GM19395 (cell line): ENCODE measurements around the gene EN1.

ENCODE experiments used
- ATAC-seq: cut with Tn5 transposase; IDR thresholded peaks from one replicate; pipeline ENCODE4 v1.9.1; 2021; ENCODE audit warnings: mild to moderate bottlenecking, moderate library complexity; ENCODE audit not compliant: unreplicated experiment

The EN1 gene

GRCh38 chr2:118822572-118822971 lies 24.9 kb downstream of the EN1 start:
- no peak for ATAC-seq

GRCh38 chr2:118822015-118822414 lies 25.4 kb downstream of the EN1 start:
- no peak for ATAC-seq

- no peak for ATAC-seq
These were observed 30.0 kb downstream of the EN1 start for GRCh38 chr2:118817469-118817868.

- no peak for ATAC-seq
These were observed 30.8 kb downstream of the EN1 start for GRCh38 chr2:118816669-118817068.

GRCh38 chr2:118815731-118816130 lies 31.7 kb downstream of the EN1 start:
- no peak for ATAC-seq

- ATAC-seq, result no peak
These were observed 32.1 kb downstream of the EN1 start for GRCh38 chr2:118815314-118815713.

- ATAC-seq, result no peak
These were observed 33.1 kb downstream of the EN1 start for GRCh38 chr2:118814368-118814767.

GRCh38 chr2:118813601-118814339 lies 33.7 kb downstream of the EN1 start:
- no peak for ATAC-seq

- no peak for ATAC-seq
These were observed 34.3 kb downstream of the EN1 start for GRCh38 chr2:118813111-118813510.

GRCh38 chr2:118812552-118812951 lies 34.9 kb downstream of the EN1 start:
- ATAC-seq, result no peak

GRCh38 chr2:118811514-118812115 lies 35.8 kb downstream of the EN1 start:
- ATAC-seq, result no peak

- no peak for ATAC-seq
These were observed 36.7 kb downstream of the EN1 start for GRCh38 chr2:118810766-118811165.

- ATAC-seq, result no peak
These were observed 39.0 kb downstream of the EN1 start for GRCh38 chr2:118808429-118808809.

GRCh38 chr2:118807668-118808428 lies 39.6 kb downstream of the EN1 start:
- ATAC-seq, result no peak

- ATAC-seq, result no peak
These were observed 40.4 kb downstream of the EN1 start for GRCh38 chr2:118806797-118807667.

- ATAC-seq, result no peak
These were observed 42.3 kb downstream of the EN1 start for GRCh38 chr2:118805064-118805690.

- ATAC-seq, result no peak
These were observed 44.4 kb downstream of the EN1 start for GRCh38 chr2:118803012-118803411.

- ATAC-seq, result no peak
These were observed 46.3 kb downstream of the EN1 start for GRCh38 chr2:118801151-118801550.

GRCh38 chr2:118800736-118801135 lies 46.7 kb downstream of the EN1 start:
- ATAC-seq, result no peak

GRCh38 chr2:118794546-118794945 lies 52.9 kb downstream of the EN1 start:
- ATAC-seq, result no peak
